Measurements from ENCODE around the gene NQO2.

DNA sequence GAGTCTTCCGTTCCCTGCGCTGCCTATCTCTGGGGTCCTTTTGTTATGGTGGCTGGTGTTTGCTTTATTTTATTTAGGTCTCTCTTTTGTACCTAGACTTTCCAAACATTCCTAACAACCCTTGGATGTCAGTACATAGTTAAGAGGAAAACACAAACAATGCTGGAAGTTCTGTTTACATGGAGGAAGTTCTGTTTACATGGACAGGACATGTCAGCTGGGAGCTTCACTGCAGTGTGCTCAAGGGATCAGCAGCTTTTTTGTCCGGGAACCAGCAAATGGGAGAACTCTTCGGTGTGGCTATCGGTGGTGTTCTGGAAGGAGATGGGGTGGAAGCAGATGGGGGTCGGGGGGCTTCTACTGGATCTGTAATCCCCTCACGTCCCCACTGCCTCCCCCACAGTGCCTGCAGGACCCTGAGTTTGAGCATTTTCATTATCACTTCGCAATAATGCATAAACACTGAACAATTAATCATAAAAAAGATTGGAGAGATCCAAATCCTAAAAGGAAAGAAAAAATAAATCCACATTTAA lies 31.0 kb upstream of the NQO2 start:
- TF ChIP-seq SP1 (IDR thresholded peaks at IDR 0.05; ENCODE audit: low read depth): no peak
- no peak for TF ChIP-seq CTCF (IDR thresholded peaks at IDR 0.05 in 2 of 3, conservative IDR thresholded peaks at IDR 0.05 in 1 of 3; ENCODE audit: borderline replicate concordance in 1 of 3, insufficient read depth in 1 of 3, low read depth in 2 of 3, low read length in 2 of 3)
- TF ChIP-seq POLR2AphosphoS5 (IDR thresholded peaks at IDR 0.05; ENCODE audit: low read depth, low read length): no peak
- TF ChIP-seq EGR1 (IDR thresholded peaks at IDR 0.05; ENCODE audit: low read depth): no peak
- TF ChIP-seq ZFX (IDR thresholded peaks at IDR 0.05): no peak
